GM13976 (cell line): ENCODE results near the gene C1orf50.

Experiments used
- DNase-seq: peaks from one replicate; pipeline ENCODE4 v3.0.0; 2012; ENCODE audit warnings: low spot score
- in situ Hi-C: fragments of 300-500 bp; cut with MboI; formaldehyde crosslinking; loops from one replicate; pipeline ENCODE4 v1.12.0; 2022; ENCODE audit warnings: low sequenced_read_pairs, mixed read lengths, inconsistent platforms; ENCODE audit not compliant: unreplicated experiment
- TF ChIP-seq, protein P1 (sequence below): IDR thresholded peaks from 2 replicates; pipeline ENCODE4 v1.5.1; 2012; ENCODE audit warnings: borderline replicate concordance, mild to moderate bottlenecking; ENCODE audit not compliant: insufficient read depth; ENCODE audit errors: extremely low read depth, missing control alignments, control extremely low read depth

The C1orf50 gene

DNA sequence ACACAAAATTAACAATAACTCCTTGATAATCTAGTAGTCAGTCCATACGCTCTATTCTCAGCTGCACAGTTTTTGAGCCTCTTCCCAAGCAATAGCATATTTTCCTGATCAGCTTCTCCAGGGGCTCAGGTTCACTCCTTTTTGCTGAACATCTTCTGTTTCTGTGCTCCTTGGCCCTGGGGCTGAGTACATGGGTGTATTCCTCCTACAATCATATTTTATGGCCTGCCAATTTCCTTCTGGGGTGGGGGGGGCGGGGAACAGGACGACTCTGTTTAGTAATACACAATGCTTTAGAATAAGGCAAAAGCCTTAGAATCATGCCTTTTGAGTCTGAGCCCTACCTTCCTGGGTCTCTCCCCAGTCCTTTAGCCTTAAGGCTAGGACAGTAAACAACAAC is 35.5 kb upstream of the C1orf50 start:
- in situ Hi-C loops: loop anchor here (25.0 kb wide), 1 partner anchor 394 kb away; the partner anchor contains the start of gene FOXJ3
- TF ChIP-seq, protein P1, sequence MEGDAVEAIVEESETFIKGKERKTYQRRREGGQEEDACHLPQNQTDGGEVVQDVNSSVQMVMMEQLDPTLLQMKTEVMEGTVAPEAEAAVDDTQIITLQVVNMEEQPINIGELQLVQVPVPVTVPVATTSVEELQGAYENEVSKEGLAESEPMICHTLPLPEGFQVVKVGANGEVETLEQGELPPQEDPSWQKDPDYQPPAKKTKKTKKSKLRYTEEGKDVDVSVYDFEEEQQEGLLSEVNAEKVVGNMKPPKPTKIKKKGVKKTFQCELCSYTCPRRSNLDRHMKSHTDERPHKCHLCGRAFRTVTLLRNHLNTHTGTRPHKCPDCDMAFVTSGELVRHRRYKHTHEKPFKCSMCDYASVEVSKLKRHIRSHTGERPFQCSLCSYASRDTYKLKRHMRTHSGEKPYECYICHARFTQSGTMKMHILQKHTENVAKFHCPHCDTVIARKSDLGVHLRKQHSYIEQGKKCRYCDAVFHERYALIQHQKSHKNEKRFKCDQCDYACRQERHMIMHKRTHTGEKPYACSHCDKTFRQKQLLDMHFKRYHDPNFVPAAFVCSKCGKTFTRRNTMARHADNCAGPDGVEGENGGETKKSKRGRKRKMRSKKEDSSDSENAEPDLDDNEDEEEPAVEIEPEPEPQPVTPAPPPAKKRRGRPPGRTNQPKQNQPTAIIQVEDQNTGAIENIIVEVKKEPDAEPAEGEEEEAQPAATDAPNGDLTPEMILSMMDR: no peak
- no peak for DNase-seq

DNA sequence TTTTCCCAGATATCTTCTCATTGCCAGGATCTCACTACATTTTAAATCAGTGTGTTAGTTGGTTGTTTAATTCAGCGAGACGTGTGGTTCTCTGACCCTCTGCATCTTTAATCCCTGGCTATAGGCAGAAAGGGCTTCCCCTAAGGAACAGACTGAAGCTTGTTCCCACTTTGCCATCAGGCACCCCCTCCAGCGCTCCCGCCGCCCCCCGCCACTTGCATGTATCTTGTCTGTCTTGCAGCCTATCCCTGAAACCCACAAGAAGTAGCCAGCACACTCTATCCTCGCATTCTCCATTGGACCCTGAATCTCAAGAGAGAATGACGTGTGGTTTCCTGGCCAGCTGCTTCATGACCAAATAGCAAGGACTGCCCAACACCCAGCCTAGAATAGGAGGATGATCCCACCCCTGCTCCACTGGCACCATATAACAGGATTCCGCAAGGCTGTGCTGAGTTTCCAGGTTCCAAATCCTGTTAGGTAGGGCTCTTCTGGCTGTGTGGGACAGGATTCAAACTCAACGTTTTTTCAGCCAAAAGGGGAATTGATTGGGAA is 34.8 kb upstream of the C1orf50 start:
- in situ Hi-C loops: loop anchor here (25.0 kb wide), 1 partner anchor 395 kb away; the partner anchor contains the start of gene FOXJ3
- DNase-seq: no peak
- TF ChIP-seq, protein P1: no peak

- in situ Hi-C loops: loop anchor here (25.0 kb wide), 1 partner anchor 396 kb away; the partner anchor contains the start of gene FOXJ3
- TF ChIP-seq, protein P1: no peak
- no peak for DNase-seq
These were observed 33.4 kb upstream of the C1orf50 start for GRCh38 chr1:42733415-42734200.

- in situ Hi-C loops: loop anchor here (25.0 kb wide), 1 partner anchor 397 kb away; the partner anchor contains the start of gene FOXJ3
- TF ChIP-seq, protein P1: no peak
- no peak for DNase-seq
These were observed 32.6 kb upstream of the C1orf50 start for GRCh38 chr1:42734201-42735035.

GRCh38 chr1:42735056-42735455 is 32.0 kb upstream of the C1orf50 start:
- TF ChIP-seq, protein P1: no peak

More at GRCh38 chr1:42735056-42735455, 32.0 kb upstream of the C1orf50 start:
- in situ Hi-C loops: loop anchor here (25.0 kb wide), 1 partner anchor 398 kb away; the partner anchor contains the start of gene FOXJ3
- DNase-seq: no peak
